ENCODE results near the gene HPCAL1.

Gene HPCAL1

DNA sequence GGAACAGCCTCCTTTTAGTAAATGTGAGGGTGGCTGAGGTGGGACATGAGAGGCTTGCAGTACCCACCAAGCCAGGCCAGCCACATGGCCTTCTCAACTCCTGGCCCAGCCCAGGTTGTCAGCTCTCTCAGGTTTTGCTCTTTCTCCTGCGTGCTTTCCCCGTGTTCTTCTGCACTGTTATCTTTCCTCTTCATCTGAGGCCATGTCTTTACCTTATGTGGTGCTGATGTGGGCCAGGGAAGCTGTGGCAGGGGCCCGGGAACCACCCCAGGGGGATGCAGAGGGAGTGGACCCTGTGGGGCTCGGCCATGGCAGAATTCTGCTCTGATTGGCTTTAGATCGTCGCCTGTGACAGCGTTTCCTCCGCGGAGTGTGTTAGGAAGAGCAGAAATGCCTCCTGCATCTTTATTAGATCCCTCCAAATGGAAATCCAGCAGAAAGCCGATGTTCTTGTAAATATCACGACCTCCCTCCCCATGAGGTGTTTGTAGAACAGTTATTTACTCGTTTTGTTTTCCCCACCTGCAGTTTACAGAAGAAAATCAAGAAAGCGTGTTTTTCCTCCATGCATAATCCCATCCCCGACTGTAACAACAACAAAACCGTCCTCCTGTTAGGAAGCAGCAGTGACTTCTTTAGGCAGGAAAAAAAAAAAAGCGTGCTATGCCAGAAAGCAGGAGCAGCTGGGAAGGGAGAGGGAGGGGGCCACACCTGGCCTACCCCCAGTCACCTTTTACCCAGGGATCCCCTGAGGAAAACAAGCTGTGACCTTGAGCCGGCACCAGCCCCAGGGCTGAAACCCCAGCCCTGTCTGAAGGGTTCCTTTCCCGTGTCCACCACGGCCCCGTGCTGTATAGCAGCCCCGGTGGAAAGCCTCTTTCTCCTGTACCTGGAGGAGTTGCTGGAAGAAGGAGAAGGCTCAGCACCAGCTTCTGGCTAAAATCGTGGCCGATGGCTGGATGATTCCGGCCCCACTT lies 54.8 kb downstream of the HPCAL1 start:
- no peak for DNase-seq

DNA sequence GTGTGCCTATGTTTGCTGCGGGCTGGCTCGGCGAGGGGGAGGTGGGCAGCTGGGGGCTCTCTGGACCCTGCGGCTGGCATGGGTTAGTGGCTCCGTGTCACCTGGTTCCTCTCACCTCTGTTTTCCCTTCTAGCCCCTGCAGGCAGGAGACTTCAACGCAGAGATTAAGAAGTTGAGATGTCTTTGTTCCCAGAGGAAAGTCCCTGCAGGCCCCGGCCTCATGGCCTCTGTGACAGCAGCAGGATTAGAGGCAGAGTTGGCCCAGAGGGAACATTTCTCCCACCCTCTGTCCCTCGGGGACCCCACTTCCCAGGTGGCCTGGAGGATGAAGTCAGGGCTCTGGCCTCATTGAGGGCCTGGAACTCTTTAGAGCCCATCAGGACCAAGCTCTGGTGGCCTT lies 56.5 kb downstream of the HPCAL1 start:
- DNase-seq = no peak

DNA sequence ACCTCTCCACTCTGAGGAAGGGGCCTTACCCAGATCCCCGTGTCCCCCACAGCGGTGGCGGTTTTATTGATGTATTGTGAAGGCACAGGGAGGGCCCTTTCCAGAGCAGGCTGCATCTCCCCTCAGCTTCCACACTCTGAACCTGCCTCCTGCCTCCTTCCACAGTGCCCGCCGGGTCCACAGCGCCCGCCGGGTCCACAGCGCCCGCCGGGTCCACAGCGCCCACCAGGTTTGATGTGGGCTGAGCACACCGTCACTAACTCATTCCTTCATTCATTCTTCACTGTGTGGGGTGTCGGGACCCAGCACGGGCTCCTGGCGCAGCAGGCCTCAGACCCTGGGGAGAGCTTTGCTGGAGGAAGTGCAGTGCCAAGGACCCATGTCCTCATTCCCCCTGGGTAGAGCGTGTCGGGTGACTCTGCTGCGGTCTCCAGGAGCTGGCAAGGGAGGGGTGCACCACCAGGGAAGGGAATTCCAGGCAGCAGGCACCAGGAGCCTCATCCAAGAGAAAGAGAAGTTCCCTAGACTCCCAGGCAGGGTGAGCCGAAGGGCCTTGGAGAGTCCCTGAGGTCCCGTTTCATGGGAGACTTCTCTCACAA lies 57.1 kb downstream of the HPCAL1 start:
- DNase-seq = no peak

DNA sequence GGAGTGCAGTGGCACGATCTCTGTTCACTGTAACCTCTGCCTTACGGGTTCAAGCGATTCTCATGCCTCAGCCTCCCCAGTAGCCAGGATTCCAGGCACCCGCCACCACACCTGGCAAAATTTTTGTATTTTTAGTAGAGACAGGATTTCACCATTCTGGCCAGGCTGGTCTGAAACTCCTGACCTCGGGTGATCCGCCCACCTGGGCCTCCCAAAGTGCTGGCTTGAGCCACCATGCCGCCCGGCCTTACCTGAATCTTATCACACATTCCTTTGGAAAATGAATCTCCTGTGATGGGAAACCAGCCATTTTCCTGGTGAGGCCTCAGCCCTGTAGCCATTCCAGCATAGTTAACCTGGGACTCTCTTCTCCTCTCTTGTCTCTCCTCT lies 57.8 kb downstream of the HPCAL1 start:
- DNase-seq = no peak

DNA sequence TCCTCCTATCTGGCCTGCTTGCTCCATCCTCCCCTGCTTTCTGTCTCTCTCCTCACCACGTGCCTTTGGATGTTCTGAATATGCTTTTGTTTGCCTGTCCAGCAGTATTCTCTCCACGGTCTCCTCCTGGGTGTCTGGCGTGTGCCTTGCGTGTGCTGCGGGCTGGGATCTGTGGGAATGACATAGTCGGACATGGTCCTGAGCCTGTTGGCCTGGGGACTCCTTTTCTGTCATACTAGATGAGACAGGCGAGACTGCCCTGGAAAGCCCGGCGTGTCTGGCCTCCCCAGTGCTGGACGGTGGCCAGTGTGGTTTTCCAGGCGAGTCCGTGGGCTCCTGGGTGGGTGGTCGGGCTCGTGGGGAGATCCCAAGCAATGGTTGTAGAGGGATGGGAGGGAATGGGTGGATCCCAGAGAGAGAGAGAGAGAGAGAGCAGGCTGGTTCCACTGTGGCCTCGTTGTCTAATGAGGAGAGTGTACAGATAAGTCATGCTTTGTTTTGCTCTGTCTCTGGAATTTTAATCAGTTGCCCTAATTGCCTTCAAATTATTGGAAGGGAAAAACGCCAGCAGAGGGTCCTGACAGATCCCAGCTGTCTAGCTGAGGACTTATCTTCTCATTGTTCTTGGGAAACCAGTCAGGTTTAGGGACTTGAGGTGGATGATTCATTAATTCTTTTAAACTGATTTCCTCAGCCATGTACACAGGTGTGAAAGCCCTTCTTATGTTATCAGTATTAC lies 58.3 kb downstream of the HPCAL1 start:
- no peak for DNase-seq

DNA sequence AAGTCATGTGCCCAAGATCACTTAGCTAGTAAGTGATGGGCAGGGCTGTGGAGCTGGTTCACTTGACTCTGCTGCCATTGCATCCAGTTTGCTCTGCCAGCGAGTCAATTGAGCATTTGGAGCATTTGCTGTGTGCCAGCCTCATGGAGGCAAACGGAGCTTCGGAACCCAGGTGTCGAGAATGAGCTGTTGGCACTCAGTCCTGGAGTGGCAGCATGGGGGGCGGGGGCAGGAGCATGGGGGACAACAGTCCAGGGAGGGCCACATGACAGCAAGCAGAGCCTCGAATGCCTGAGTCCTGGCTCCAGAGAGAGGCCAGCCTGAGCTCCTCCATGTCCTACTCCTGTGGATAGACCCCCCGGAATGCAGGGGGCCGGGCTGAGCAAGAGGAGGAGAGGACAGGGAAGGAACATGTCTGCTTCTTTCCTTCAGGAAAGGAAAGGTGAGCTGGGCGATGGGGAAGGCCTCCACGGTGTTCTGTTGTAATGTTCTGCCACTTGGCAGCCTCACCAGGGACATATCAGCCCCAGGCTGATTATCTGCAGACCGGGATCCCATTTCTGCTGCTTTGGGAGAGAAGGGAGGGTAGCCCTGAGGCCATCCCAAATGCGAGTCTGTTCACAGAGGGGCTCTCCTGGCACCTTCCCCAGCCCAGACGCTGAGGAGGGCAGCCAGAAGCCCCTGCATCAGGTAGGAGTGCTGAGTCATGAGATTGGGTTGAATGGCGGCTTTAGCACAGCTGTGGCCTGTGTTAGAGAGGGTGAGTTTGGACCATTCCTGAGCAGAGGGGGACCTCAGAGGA lies 59.6 kb downstream of the HPCAL1 start:
- DNase-seq = no peak

DNA sequence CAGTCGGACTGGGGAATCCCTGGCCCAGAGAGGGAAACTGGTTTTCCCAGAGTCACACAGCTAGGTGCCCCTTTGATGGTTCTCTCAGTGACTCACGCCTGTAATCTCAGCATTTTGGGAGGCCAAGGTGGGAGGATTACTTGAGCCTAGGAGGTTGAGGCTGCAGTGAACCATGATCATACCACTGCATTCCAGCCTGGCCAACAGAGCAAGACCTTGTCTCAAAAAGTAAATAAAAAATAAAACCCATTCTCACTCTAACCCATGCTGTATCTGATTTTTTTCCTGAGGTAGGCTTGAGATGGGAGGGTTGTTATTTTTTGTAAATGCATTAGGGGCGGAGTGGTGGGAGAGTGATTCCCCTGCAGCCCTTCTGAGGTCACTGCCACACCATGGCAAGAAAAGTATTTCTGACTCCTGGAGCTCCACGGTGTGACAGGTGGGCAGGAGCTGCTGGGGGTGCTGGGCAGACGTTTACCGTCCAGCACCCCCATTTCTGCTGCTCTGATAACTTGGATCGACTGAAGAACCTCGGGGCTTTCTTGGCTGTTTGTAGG lies 60.3 kb downstream of the HPCAL1 start:
- no peak for DNase-seq

DNA sequence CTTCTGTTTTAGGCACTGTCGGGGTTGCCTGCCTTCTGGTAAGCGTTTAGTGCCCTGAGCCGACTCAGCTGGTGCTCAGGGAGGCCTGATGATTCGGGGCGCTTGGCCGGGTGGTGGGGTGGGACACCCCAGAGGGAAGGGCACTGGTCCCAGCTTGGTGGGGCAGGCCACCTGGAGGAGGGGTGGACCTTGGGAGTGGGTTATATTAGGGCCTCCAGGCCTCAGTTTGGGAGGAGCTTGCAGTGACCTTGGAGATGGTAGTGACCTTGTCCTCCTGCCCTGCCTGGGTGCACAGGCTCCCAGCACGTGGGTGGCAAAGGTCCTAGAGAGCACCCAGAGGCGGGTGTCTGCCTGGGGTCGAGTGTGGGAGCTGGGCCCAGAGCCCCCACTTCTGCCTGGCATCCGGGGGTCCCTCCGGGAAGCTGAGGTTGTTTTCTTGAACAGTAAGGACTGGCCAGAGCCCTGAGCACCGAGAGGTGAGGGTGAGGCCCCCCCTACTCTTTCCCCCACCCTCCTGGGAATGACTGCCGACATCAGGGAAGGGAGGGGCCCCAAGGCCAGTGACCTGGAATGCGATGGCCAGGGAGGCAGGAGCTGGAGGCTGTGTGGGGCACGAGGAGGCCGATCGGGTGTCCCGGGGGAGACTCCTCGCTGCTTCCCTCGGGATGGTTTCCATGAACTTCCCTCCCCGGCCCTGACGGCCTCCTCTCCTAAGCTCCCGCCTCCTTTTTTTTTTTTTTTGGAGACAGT lies 61.3 kb downstream of the HPCAL1 start:
- no peak for DNase-seq

DNA sequence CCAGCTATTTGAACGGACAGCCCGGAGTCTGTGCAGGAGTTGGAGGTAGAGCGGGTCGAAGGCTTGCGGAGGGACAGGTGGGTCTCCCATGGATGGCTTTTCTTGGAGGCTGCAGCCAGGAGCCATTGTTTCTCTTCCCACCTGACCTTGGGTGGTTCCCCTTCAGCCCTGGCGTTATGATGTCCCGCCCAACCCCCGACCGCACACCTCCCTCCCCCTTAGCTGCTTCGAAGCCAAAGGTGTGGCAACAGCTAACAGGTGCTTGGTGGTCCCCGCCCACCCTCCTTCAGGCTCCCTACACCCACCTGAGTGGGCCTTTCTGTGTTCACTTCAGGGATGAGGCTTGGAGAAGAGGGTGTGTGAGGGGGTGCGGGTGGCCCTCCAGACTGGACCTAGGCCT lies 62.7 kb downstream of the HPCAL1 start:
- DNase-seq = no peak

DNA sequence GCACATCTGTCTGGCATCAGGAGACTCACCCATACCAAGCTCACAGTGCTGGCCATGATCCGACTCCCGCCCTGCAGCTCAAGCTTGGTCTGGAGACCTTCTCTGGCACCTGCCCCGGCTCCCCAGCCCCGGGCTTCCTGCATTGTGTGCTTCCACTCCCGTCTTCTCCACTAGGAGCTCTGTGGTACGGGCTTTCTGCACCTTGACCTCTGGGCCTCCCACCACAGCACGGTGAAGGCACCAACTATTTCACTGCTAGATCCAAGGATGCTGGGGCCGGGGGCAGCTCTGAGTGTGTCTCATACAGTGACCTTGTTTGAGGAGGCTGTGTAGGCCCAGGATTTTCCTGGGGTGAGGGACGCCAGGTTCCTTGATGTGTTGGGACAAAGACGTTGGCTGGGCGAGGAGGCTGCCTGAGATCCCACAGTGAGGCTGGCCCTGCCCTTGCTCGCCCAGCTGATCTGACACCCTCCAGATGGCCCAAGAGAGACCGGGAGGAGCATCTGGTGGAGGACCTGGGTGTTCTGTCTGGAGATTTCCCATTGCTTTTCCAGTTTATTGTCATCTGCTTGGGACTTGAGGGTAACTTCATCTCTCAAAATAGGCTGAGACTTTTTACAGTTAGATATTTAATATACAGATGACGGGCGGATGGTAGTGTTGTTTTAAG lies 64.0 kb downstream of the HPCAL1 start:
- no peak for DNase-seq

DNA sequence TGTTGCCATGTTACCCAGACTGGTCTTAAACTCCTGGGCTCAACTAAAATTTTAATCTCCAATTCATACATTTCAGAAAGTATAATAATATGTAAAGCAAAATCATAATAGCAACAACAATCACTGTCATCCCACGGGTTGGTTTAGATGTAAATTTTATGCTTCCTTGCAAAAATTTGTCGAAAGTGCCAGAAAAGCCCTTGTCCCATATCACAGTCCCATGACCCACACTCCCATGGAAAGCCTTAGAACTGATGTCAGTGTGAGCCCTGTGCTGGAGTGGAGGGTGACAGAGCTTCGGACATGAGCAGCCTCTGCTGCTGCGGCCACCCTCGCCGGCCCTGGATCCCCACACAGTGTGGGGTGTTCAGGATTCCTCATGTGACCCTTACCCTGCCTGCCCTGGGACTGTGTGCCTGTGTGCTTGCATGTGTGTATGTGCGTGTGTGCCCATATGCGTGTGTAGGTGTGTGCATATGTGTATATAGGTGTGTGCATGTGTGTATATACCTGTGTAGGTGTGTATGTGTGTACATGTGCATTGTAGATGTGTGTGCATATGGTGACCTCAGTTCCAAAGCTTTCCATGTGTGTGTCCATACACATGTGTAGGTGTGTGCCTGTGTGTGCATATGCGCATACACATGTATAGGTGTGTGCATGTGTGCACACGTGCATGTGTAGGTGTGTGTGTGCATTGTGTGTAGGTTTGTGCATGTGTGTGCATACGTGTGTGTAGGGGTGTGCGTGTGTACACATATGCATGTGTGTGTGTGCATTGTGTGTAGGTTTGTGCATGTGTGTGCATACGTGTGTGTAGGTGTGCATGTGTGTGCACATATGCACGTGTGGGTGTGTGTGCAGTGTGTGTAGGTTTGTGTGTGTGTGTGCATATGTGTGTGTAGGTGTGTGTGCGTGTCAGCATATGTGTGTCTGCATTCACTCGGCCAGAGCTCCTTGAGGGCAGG lies 65.1 kb downstream of the HPCAL1 start:
- no peak for DNase-seq

DNA sequence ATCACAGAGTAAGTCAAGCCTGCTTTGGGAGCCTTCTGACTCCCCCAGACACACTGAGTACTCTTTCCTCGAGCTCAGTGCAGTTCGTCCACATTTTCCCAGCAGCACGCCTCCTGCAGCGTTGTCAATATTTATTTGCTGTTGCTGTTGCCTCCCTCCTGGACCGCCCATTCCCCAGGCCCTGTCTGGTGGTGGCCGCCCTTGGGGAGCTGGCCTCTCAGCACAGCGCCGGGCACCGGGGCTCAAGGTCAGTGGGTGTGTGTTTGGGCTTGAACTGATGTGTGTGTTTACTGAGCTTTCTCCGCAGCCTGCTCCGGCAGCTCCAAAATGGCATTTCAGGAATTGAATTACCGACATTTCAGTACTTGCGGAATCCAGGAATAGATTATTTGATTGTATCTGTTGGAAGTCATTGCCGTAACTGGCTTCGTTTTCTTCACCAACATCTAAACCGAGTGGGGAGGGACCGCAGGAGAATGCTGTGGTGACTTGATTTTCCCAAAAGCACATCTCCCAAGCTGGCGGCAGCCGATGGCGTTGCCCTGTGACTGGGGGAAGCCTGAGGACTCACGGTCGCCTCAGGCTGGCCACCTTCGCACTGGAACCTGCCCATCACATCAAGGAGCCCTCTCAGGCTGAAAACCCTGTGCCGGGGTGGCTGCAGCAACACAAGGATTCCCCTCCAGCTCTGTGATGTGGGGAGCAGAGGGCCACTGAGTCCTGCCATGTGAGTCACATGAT lies 66.0 kb downstream of the HPCAL1 start:
- no peak for DNase-seq

DNA sequence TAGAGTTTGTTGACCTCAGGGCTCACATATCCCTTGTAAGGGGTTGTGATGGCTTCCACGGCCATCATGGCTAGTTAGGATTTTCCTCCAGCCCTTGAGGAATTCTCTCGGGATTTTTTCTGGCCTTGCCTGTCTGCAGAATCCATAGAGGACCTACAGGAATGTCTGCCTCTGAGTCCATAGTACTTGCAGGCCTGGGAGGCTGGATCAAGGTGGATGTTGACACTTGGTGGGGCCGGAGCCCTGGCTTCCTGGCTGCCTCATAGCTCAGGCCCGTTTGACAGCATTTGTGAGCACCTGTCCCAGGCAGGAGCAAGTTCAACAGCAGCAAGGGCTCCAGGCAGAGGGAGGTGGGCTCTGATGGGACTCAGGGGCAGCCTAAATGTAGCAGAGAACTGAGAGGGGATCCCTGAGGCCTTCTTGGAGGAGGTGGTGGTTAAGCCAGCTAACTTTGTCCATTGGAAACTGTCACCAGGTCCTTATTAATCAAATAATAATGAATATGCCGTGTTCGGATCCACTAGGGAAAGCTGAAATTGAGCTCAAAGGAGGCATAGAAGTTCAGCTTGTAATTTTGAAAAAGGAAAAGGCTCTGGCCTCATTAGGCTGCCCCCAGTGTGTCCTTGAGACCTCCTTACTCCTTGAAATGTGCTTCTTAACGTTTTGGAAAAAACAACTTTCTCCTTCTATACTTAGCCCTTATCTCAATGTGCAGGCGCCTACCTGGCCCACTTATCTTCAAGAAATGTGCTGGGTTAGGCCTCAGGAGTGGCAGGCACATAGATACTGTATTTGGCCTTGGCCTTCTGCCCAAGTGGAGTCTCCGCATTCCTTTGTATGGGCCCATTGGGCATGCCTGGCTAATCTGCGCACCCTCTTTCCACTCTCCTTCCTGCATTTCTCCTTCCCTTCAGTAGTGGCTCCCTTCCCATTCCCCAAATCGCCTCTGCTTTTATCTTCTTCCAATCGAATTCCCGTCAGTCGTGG lies 66.9 kb downstream of the HPCAL1 start:
- DNase-seq = no peak

DNA sequence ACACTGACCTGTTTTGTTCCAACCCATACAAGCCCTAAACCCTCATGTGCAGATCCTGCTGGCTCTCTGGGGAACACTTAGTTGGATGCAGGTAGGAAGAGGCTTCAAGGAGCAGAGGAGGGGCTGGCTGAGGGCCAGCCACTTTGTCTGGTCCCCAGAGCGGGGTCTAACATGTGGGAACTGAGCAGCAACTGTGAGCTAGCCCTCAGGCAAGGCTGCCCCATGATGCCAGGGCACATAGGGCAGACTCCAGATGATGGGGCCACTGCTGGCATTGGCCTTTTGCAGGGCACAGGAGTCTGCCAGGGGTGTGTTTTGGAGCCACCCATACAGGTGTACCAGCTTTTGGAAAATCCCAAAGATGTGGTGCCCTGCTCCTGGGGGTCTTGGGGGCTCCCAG lies 67.7 kb downstream of the HPCAL1 start:
- no peak for DNase-seq

DNA sequence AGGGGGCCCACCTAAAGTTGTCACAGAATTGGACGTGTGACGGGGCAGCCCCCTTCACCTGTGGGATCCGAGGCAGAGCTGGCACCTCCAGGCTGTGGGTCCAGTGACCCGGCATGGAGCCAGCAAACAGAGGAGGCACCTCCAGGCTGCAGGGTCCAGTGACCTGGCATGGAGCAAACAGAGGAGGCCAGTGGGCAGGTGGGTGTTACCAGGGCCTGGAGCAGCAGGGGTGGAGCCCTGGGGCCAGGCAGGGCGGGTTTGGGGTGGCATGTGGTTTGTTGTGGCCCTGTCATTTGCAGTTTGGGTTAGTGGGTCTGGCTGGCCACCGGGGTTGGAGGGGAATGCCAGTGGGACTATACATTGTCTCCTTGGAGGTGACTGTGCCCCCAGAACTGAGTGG lies 68.2 kb downstream of the HPCAL1 start:
- DNase-seq = no peak

DNA sequence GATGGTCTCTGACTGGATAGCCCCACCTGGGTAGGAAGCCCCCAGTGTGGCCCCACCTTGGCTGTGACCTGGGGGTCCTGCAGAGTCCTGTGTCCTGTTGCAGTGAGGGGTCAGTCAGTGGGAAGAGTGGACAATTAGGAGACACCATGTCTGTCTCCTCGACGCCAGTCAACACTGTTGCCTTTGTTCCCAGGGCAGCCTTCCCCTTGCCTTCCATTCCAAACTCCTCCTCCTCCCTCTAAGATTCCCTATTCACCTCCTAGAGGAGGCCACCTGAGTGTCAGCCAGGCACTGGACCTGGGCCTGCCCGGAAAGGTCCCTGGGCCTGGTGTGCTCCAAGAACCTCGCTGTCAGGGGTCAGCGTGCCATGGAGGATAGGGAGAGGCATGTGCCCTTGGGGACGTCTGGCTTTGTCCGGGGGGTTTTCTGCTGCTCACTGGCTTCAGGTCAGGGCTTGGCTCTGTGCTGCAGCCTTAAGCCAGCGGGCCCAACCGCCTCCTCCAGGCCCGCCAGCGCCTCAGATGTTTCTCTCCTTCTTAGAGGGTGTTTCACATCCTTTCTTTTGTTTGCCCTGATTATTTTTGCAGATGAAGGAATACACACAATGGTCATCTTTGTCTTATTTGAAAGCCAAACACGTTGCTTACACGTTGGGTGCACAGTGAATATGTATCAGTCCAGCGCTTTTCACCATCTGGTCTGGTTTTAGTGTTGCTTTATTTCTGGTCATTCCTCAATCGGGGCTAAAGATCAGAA lies 68.9 kb downstream of the HPCAL1 start:
- DNase-seq = no peak

DNA sequence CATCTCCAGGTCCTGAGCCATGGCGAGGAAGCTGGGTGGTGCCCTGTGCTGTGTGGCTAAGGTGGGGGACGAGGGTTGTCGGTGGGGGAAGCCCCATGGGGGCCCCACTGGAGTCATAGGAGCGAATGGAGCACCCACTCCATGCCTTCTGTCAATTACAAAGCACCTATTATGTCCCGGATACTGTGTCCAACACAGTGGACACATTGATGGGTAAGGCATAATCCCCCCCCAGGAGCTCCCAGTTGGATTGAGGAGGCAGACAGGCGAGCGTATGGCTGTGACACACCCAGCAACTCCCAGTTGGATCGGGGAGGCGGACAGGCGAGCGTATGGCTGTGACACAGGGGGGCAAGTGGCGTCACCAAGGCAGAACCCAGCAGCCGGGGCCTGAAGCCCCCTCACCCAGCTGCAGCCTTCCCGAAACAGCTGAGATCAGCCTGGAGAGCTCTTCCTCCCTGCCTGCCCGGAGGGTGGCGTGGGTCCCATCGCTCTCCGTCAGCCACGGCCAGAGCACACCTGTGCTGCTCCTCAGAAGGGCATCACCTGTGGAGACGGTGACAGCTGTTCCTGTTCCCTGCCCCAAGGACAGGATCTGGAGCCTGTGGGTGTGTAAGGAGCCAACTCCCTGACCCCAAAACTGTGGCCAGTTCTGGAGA lies 69.6 kb downstream of the HPCAL1 start:
- no peak for DNase-seq

Data from NCI-H1930 (cell line).